ENCODE results near the gene TSHZ1. TPM values are rescaled to one million over a fixed set of nuclear protein-coding genes. Genes with fewer than 3 reads are reported as not detected.

Gene TSHZ1
- total and polyA plus RNA-seq, 4 donors = 4.2 to 6.6 (median 5.6) TPM

DNA sequence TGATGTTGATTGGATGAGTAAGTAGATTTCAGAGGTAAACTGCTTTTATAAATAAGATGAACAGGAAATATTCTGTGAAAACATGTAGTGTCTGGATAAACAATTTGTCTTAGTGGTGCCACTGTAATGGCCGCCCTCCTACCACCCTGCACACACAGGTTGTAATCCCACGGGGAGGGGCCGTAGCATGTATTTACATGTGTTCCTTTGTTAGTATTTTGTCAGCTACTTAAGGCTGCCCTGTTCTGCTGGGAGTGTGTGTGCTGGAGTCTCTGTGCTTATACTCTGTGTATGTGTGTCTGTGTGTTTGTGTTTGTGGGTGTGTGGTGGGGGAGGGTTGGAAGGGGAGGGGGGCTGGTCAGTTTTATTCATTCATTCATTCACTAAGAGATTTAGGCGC is 5.1 kb downstream of the TSHZ1 start:
- no peak overlapping the region for H3K4me3 ChIP-seq (ENCODE audit: low read depth in 1 of 3, low read length in 3 of 3)
- 90% methylated on average over 4 of the region's 4 CpGs for WGBS
- DNase-seq (ENCODE audit: low spot score) = no peak
- H3K27ac ChIP-seq (ENCODE audit: low read depth in 1 of 2, low read length in 2 of 2) = peak overlapping the region in 1 of 2 donors; percentile 37
- H3K27me3 ChIP-seq (ENCODE audit: control insufficient read depth in 4 of 4, insufficient read depth in 4 of 4, low read length in 3 of 4) = no peaks in the 10 kb centered on the region
- H3K9ac ChIP-seq (ENCODE audit: low read depth in 1 of 2, low read length in 2 of 2) = no peak overlapping the region
- H3K36me3 ChIP-seq (ENCODE audit: control insufficient read depth in 4 of 4, insufficient read depth in 3 of 4, low read depth in 1 of 4, low read length in 3 of 4) = no peaks in the 10 kb centered on the region
- no peaks in the 10 kb centered on the region for H3K9me3 ChIP-seq (ENCODE audit: control insufficient read depth in 4 of 4, low read length in 3 of 4)
- H3K4me1 ChIP-seq (ENCODE audit: control insufficient read depth in 4 of 4, insufficient read depth in 4 of 4, low read length in 3 of 4) = peaks cover 9 to 62% (median 49%) of the 10 kb centered on the region in 4 donors
- TF ChIP-seq GABPA (IDR thresholded peaks at IDR 0.05 in 1 of 2, conservative IDR thresholded peaks at IDR 0.05 in 1 of 2) (no peak), FOXA1 (IDR thresholded peaks at IDR 0.05) (no peak), FOXA2 (IDR thresholded peaks at IDR 0.05) (no peak), NR2F2 (IDR thresholded peaks at IDR 0.05) (no peak), JUND (IDR thresholded peaks at IDR 0.05) (no peak)
- TF ChIP-seq, protein P1, sequence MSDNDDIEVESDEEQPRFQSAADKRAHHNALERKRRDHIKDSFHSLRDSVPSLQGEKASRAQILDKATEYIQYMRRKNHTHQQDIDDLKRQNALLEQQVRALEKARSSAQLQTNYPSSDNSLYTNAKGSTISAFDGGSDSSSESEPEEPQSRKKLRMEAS (IDR thresholded peaks at IDR 0.05) = no peak

DNA sequence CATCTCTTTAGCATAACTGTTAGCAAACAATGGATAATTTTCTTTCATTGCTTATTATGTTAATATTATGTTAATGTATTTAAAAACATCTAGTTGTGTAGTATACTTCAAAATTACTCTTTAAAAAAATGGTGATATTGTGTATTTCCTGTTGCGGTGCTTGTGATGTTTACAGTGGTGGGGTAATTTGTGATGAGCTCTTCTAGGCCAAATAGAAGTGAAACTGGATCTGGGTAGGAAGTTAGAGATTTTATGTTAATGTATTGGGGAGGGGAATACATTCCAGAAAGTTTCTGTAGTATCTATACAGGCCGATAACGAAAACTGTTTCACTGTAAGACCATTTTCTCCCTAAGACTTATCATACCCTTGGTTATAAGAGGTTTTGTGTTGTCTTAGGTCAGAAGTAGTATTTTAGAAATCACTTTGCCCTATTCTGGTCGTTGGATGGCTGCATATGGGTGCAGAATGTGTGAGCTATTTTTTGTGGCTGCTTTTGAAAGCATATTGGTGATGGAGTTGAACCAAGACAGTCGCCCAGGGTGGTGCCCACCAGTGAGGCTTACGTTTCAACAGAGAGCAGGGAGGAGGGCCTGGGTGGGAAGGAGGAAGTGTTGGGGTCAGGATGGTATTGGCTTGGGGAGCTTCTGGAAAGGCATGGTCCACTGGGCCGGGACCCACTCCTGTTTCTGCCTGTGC is 5.8 kb downstream of the TSHZ1 start:
- Histone ChIP-seq H3K4me1 (ENCODE audit: control insufficient read depth in 4 of 4, insufficient read depth in 4 of 4, low read length in 3 of 4) (peaks cover 9 to 62% (median 49%) of the 10 kb centered on the region in 4 donors), H3K9me3 (ENCODE audit: control insufficient read depth in 4 of 4, low read length in 3 of 4) (no peaks in the 10 kb centered on the region), H3K27ac (ENCODE audit: low read depth in 1 of 2, low read length in 2 of 2) (peak overlapping the region; percentile 82 to 84), H3K4me3 (ENCODE audit: low read depth in 1 of 3, low read length in 3 of 3) (no peak overlapping the region), H3K27me3 (ENCODE audit: control insufficient read depth in 4 of 4, insufficient read depth in 4 of 4, low read length in 3 of 4) (no peaks in the 10 kb centered on the region), H3K36me3 (ENCODE audit: control insufficient read depth in 4 of 4, insufficient read depth in 3 of 4, low read depth in 1 of 4, low read length in 3 of 4) (no peaks in the 10 kb centered on the region), H3K9ac (ENCODE audit: low read depth in 1 of 2, low read length in 2 of 2) (peak overlapping the region in 1 of 2 donors; percentile 51)
- WGBS = 65% methylated on average over 7 of the region's 7 CpGs
- TF ChIP-seq, protein P2, sequence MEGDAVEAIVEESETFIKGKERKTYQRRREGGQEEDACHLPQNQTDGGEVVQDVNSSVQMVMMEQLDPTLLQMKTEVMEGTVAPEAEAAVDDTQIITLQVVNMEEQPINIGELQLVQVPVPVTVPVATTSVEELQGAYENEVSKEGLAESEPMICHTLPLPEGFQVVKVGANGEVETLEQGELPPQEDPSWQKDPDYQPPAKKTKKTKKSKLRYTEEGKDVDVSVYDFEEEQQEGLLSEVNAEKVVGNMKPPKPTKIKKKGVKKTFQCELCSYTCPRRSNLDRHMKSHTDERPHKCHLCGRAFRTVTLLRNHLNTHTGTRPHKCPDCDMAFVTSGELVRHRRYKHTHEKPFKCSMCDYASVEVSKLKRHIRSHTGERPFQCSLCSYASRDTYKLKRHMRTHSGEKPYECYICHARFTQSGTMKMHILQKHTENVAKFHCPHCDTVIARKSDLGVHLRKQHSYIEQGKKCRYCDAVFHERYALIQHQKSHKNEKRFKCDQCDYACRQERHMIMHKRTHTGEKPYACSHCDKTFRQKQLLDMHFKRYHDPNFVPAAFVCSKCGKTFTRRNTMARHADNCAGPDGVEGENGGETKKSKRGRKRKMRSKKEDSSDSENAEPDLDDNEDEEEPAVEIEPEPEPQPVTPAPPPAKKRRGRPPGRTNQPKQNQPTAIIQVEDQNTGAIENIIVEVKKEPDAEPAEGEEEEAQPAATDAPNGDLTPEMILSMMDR (IDR thresholded peaks at IDR 0.05; ENCODE audit: low read depth, low read length, missing input control) = no peak
- TF ChIP-seq FOXA1 (IDR thresholded peaks at IDR 0.05) = no peak
- TF ChIP-seq HNF4A (conservative IDR thresholded peaks at IDR 0.05) = no peak
- DNase-seq (ENCODE audit: low spot score) = no peak

DNA sequence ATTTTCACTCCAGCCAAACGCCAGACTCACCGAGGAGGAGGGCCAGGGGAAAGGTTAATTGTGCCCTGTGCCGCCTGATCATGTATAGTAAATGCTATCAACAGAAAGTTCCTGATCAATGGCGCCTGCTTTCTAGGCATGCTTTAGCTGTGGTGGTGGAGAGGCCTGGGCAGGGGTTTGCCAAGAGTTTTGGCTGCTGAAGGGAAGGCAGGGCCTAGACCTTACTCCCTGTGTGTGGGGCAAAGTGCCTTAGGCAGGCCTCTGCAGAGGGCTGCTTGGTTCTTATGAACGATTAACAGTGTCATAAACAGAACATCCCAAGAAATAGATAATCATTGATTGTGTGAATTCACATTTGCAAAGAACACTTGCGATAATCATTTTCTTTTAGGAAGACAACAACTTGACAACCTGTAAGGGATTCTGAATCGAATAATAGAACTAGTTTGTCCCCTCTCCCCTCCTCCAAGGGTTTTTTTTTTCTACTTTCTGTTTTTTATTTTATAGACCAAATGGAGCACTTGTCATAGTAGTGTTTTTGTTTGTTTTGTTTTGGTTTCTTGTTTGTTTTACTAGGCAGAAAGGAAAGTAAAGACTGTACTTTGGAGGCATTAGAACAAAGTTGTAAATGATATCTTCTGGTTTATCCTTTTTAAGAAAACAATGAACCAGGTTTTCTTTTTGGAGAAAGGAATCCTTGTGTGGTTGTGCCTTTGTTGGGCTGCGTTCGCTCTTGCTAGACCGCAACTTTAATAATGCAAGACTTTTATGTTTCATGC is 6.5 kb downstream of the TSHZ1 start:
- 79% methylated on average over 10 of the region's 10 CpGs for WGBS
- no peak for DNase-seq (ENCODE audit: low spot score)
- Histone ChIP-seq H3K36me3 (ENCODE audit: control insufficient read depth in 4 of 4, insufficient read depth in 3 of 4, low read depth in 1 of 4, low read length in 3 of 4) (no peaks in the 10 kb centered on the region), H3K9me3 (ENCODE audit: control insufficient read depth in 4 of 4, low read length in 3 of 4) (no peaks in the 10 kb centered on the region), H3K4me3 (ENCODE audit: low read depth in 1 of 3, low read length in 3 of 3) (no peak overlapping the region), H3K4me1 (ENCODE audit: control insufficient read depth in 4 of 4, insufficient read depth in 4 of 4, low read length in 3 of 4) (peaks cover 9 to 60% (median 49%) of the 10 kb centered on the region in 4 donors), H3K9ac (ENCODE audit: low read depth in 1 of 2, low read length in 2 of 2) (no peak overlapping the region), H3K27ac (ENCODE audit: low read depth in 1 of 2, low read length in 2 of 2) (peak overlapping the region; percentile 82 to 84), H3K27me3 (ENCODE audit: control insufficient read depth in 4 of 4, insufficient read depth in 4 of 4, low read length in 3 of 4) (no peaks in the 10 kb centered on the region)
- TF ChIP-seq, protein P3, sequence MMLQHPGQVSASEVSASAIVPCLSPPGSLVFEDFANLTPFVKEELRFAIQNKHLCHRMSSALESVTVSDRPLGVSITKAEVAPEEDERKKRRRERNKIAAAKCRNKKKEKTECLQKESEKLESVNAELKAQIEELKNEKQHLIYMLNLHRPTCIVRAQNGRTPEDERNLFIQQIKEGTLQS (IDR thresholded peaks at IDR 0.05) = no peak
- TF ChIP-seq YY1 (IDR thresholded peaks at IDR 0.05) (peak; percentile 23), SP1 (IDR thresholded peaks at IDR 0.05) (peak; percentile 12), HNF4A (conservative IDR thresholded peaks at IDR 0.05) (peak; percentile 47 to 58)
